ENCODE data around the gene TMED10. TPM values are rescaled to one million over a fixed set of nuclear protein-coding genes. Genes with fewer than 3 reads are reported as not detected.

TMED10 gene
- total RNA-seq, 1 donor from 2014 or later: 116 TPM

DNA sequence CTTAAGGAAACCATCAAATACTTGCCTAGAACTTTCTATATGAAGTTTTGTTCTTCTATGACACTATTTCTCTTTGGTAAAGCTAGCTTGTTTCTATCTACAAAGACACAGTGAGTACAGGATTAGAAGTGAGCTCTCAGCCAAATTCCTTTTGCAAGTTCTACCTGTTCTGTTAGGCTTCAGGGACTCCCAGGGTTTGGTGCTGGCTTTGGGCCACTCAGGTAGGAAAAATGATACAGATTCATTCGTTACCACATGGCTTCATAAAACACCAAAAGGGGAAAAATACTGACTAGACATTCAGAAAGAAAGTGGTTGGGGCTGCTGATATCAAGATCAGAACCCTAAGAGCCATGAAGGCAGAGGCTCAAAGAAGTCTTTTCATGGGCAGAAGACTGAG, 93.1 kb downstream of the TMED10 start:
- H3K4me3 ChIP-seq (ENCODE audit: low read length in 3 of 3): no peak overlapping the region
- no peak overlapping the region for H3K9ac ChIP-seq (ENCODE audit: low read depth in 1 of 3, low read length in 3 of 3)
- peaks cover 35 to 55% (median 54%) of the 10 kb centered on the region in 3 donors for H3K36me3 ChIP-seq (ENCODE audit: control insufficient read depth in 3 of 3, insufficient read depth in 3 of 3, low read length in 3 of 3)
- H3K4me1 ChIP-seq (ENCODE audit: control insufficient read depth in 3 of 3, insufficient read depth in 3 of 3, low read length in 3 of 3): peaks cover 0 to 4% (median 0%) of the 10 kb centered on the region in 3 donors
- H3K27me3 ChIP-seq (ENCODE audit: control insufficient read depth in 3 of 3, insufficient read depth in 3 of 3, low read length in 3 of 3): no peaks in the 10 kb centered on the region
- no peak overlapping the region for H3K27ac ChIP-seq (ENCODE audit: low read depth, low read length)
- no peaks in the 10 kb centered on the region for H3K9me3 ChIP-seq (ENCODE audit: control insufficient read depth in 3 of 3, low read length in 3 of 3)

GRCh38 chr14:75081660-75082229, 94.7 kb downstream of the TMED10 start:
- H3K4me1 ChIP-seq (ENCODE audit: control insufficient read depth in 3 of 3, insufficient read depth in 3 of 3, low read length in 3 of 3): peaks cover 0 to 4% (median 0%) of the 10 kb centered on the region in 3 donors
- H3K36me3 ChIP-seq (ENCODE audit: control insufficient read depth in 3 of 3, insufficient read depth in 3 of 3, low read length in 3 of 3): peaks cover 21 to 47% (median 42%) of the 10 kb centered on the region in 3 donors
- H3K4me3 ChIP-seq (ENCODE audit: low read length in 3 of 3): no peak overlapping the region
- no peaks in the 10 kb centered on the region for H3K27me3 ChIP-seq (ENCODE audit: control insufficient read depth in 3 of 3, insufficient read depth in 3 of 3, low read length in 3 of 3)
- H3K9me3 ChIP-seq (ENCODE audit: control insufficient read depth in 3 of 3, low read length in 3 of 3): no peaks in the 10 kb centered on the region
- H3K9ac ChIP-seq (ENCODE audit: low read depth in 1 of 3, low read length in 3 of 3): no peak overlapping the region
- peak overlapping the region; percentile 31 for H3K27ac ChIP-seq (ENCODE audit: low read depth, low read length)

Small RNA genes within 50 kb of the gene (small RNA-seq; reads per million reads assigned to genes)
- gene HIF1AP1 (not detected), gene RNU4ATAC14P (not detected)

Other genes starting within 250 kb of the TMED10 start
- gene PGF, start 221.0 kb downstream of the TMED10 start, total RNA-seq: 8.9 TPM
- gene EIF2B2, start 173.7 kb downstream of the TMED10 start, total RNA-seq: 18.8 TPM
- 48.0 TPM for gene MLH3, start 125.1 kb downstream of the TMED10 start, total RNA-seq
- 8.4 TPM for gene ACYP1, start 112.6 kb downstream of the TMED10 start, total RNA-seq
- under 0.01 TPM for gene ZC2HC1C, start 107.0 kb downstream of the TMED10 start, total RNA-seq
- gene NEK9, start 49.6 kb downstream of the TMED10 start, total RNA-seq: 59.0 TPM
- 134 TPM for gene FOS, start 102.2 kb upstream of the TMED10 start, total RNA-seq

Measured in skeletal muscle tissue (tissue), 5 donors.